ENCODE measurements around the gene PCDHA4. TPM values are rescaled to one million over a fixed set of nuclear protein-coding genes. Genes with fewer than 3 reads are reported as not detected.

PCDHA4 gene
- polyA plus RNA-seq, 1 donor, result 0.12 TPM

- DNase-seq, result no peak
Measured at GRCh38 chr5:140857177-140857986, 50.5 kb downstream of the PCDHA4 start.

- no peak for DNase-seq
Measured at GRCh38 chr5:140857987-140858240, 51.0 kb downstream of the PCDHA4 start.

- DNase-seq, result no peak
Measured at GRCh38 chr5:140862441-140863295, 55.8 kb downstream of the PCDHA4 start.

Other genes starting within 250 kb of the PCDHA4 start
- gene SRA1, start 249.6 kb upstream of the PCDHA4 start, polyA plus RNA-seq (ENCODE audit: insufficient read length), result 20.5 TPM
- gene APBB3, start 242.5 kb upstream of the PCDHA4 start, polyA plus RNA-seq (ENCODE audit: insufficient read length), result 28.8 TPM
- gene SLC35A4, start 242.2 kb upstream of the PCDHA4 start, polyA plus RNA-seq (ENCODE audit: insufficient read length), result 59.9 TPM
- gene CD14, start 173.9 kb upstream of the PCDHA4 start, polyA plus RNA-seq (ENCODE audit: insufficient read length), result 30.9 TPM
- gene TMCO6, start 167.6 kb upstream of the PCDHA4 start, polyA plus RNA-seq (ENCODE audit: insufficient read length), result 11.0 TPM
- gene NDUFA2, start 159.4 kb upstream of the PCDHA4 start, polyA plus RNA-seq (ENCODE audit: insufficient read length), result 57.7 TPM
- gene IK, start 159.2 kb upstream of the PCDHA4 start, polyA plus RNA-seq (ENCODE audit: insufficient read length), result 104 TPM
- 14.3 TPM for gene WDR55, start 142.2 kb upstream of the PCDHA4 start, polyA plus RNA-seq (ENCODE audit: insufficient read length)
- gene DND1, start 133.5 kb upstream of the PCDHA4 start, polyA plus RNA-seq (ENCODE audit: insufficient read length), result not detected
- gene HARS1, start 115.7 kb upstream of the PCDHA4 start, polyA plus RNA-seq (ENCODE audit: insufficient read length), result 53.2 TPM
- gene HARS2, start 115.6 kb upstream of the PCDHA4 start, polyA plus RNA-seq (ENCODE audit: insufficient read length), result 24.7 TPM
- 72.8 TPM for gene ZMAT2, start 106.6 kb upstream of the PCDHA4 start, polyA plus RNA-seq (ENCODE audit: insufficient read length)
- gene PCDHA1, start 20.9 kb upstream of the PCDHA4 start, polyA plus RNA-seq (ENCODE audit: insufficient read length), result not detected
- gene PCDHA2, start 12.2 kb upstream of the PCDHA4 start, polyA plus RNA-seq (ENCODE audit: insufficient read length), result 0.06 TPM
- gene PCDHA3, start 6.0 kb upstream of the PCDHA4 start, polyA plus RNA-seq (ENCODE audit: insufficient read length), result 0.18 TPM
- gene PCDHA5, start 14.5 kb downstream of the PCDHA4 start, polyA plus RNA-seq (ENCODE audit: insufficient read length), result not detected
- gene PCDHA6, start 20.9 kb downstream of the PCDHA4 start, polyA plus RNA-seq (ENCODE audit: insufficient read length), result not detected
- gene PCDHA7, start 27.2 kb downstream of the PCDHA4 start, polyA plus RNA-seq (ENCODE audit: insufficient read length), result 0.19 TPM
- not detected for gene PCDHA8, start 34.1 kb downstream of the PCDHA4 start, polyA plus RNA-seq (ENCODE audit: insufficient read length)
- gene PCDHA9, start 41.3 kb downstream of the PCDHA4 start, polyA plus RNA-seq (ENCODE audit: insufficient read length), result not detected
- gene PCDHA10, start 48.8 kb downstream of the PCDHA4 start, polyA plus RNA-seq (ENCODE audit: insufficient read length), result 0.25 TPM
- 0.30 TPM for gene PCDHA11, start 61.9 kb downstream of the PCDHA4 start, polyA plus RNA-seq (ENCODE audit: insufficient read length)
- 0.06 TPM for gene PCDHA12, start 68.2 kb downstream of the PCDHA4 start, polyA plus RNA-seq (ENCODE audit: insufficient read length)
- 0.21 TPM for gene PCDHA13, start 75.1 kb downstream of the PCDHA4 start, polyA plus RNA-seq (ENCODE audit: insufficient read length)
- gene PCDHAC1, start 119.2 kb downstream of the PCDHA4 start, polyA plus RNA-seq (ENCODE audit: insufficient read length), result 0.22 TPM
- 2.0 TPM for gene PCDHAC2, start 159.4 kb downstream of the PCDHA4 start, polyA plus RNA-seq (ENCODE audit: insufficient read length)
- gene PCDHB1, start 244.3 kb downstream of the PCDHA4 start, polyA plus RNA-seq (ENCODE audit: insufficient read length), result 0.14 TPM